ENCODE results near the gene PTPRK.
"Not testable (repeated sequence)": the region's sequence is repeated elsewhere in the genome, so short reads cannot be mapped to it uniquely, and the experiment has no call there.

The PTPRK gene

DNA sequence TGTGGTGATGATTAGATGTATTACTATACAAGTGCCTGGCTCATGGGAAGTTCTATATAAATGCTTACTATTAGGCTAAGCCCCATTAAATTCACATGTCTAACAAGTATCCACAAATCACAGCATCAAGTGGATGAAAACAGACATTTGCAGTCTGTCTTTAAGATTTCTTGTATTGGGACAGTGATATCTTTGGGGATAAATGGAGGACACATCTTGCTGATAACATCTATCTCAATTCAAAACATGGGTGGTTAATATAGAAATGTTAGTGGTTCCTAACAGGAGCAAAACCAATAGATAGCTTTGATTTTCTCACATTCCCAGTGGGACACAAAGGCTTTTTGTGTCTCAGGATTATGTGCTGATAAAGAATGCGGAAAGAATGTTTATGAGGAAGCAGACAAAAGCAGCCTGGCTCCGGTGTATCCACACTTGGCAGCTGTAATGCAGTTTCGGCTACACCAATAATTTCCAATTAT lies 29.3 kb downstream of the PTPRK start:
- DNase-seq (ENCODE audit: low read depth, low spot score): no peak

DNA sequence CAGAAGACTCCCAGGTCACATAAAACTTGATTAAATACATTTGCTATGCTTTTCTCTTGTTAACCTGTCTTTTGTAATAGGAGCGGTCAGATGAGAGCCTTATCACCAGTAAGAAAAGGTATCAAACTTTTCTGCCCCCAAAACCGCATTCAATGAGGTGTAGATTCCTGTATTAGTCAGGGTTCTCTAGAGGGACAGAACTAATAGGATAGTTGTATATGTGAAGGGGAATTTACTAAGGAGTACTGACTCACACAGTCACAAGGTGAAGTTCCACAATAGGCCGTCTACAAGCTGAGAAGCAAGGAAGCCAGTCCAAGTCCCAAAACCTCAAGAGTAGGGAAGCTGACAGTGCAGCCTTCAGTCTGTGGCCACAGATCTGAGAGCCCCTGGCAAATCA lies 32.7 kb downstream of the PTPRK start:
- no peak for DNase-seq (ENCODE audit: low read depth, low spot score)

DNA sequence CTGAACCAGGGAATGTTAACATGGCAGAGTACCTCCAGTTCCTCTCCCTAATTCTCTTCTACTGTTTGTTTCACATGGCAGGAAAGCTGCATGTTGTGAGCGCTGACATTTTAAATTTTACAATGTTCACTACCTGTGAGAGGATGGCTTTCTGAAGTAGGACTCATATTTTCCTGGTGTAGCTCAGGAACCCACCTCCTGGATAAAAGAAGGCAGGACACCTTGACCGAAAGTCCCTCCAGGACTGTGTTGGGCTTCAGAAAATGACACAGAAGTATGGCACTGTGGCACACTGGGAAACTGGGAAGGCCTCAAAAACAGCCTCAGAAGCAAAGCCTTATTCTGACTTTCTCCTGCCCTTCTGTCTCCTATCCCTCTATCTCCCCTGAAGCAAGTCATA lies 33.3 kb downstream of the PTPRK start:
- no peak for DNase-seq (ENCODE audit: low read depth, low spot score)

DNA sequence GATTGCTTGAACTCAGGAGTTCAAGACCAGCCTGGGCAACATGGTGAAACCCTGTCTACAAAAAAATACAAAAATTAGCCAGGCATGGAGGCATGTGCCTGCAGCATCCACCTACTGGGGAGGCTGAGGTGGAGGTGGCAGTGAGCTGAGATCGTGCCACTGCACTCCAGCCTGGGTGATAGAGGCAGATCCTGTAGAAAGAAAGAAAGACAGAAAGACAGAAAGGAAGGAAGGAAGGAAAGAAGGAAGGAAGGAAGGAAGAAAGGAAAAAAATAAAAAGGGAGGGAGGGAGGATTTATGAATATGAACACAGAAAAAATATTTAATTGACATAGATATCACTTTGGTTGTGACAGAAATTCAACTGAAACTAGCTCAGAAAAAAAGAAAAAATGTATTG lies 33.8 kb downstream of the PTPRK start:
- DNase-seq (ENCODE audit: low read depth, low spot score): not testable (repeated sequence)

DNA sequence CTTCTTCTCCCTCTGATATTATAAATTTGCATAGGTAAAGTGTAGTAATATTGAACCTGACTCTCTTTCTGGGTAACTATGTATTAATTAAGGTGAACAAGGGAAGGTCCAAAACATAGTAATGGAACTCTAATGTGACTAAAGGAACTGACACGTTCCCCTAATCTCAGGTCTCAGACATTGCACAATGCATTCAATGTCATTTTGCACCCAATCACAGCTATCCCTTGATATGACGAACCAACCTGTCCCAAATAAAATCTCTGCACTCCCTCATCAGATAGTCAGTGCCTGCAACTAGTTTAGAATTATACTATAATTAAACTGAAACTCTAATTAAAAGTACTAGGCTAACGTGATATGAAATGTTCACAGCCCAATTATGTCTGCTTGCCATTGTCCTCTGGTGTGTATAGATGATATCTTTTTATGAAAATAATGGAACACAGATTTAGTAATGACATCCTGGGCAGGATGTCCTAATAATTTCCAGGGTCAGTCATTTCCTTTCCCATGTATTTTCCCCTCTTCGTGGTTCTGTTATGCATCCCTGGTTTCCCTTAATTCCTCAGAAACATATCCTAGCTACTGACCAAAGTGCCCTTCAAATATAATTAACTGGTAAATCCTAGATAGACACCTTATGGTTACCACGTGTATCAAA lies 36.8 kb downstream of the PTPRK start:
- DNase-seq (ENCODE audit: low read depth, low spot score): no peak

DNA sequence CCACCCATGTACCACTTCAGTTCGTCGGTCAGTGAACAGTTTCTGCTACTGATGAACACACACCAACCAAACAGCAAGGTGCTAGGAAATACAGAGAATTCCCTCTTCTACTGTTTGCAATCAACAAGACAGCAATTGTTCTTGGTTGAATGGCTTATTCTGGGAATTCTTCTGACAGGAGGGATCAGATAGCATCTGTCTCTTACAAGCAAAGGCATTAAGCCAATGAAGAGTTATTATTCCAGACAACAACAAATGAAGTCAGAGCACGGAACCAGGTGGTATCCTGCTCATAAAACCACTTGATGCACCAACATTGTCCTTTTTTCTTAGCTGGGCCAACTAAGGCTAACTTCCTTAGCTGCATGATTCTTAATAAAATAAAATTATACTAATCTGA lies 37.8 kb downstream of the PTPRK start:
- no peak for DNase-seq (ENCODE audit: low read depth, low spot score)

DNA sequence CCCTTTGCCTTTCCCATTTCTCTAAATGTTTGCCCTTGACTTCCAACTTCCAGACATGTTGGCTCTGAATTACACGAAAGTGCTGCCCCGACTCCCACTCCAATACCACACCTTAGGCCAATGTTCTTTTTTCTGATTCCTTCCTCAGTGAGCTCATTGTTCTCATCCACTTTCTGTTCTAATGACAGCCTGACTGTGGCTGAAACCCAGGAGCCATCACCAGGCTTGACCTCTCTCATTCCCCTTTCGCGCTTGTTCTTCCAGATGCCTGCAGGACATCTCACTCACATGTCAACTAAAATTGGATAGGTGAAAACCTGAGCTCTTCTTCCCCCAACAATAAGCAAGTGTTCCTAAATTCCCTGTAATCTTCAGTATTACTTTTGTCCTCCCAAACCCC lies 40.4 kb downstream of the PTPRK start:
- no peak for DNase-seq (ENCODE audit: low read depth, low spot score)

DNA sequence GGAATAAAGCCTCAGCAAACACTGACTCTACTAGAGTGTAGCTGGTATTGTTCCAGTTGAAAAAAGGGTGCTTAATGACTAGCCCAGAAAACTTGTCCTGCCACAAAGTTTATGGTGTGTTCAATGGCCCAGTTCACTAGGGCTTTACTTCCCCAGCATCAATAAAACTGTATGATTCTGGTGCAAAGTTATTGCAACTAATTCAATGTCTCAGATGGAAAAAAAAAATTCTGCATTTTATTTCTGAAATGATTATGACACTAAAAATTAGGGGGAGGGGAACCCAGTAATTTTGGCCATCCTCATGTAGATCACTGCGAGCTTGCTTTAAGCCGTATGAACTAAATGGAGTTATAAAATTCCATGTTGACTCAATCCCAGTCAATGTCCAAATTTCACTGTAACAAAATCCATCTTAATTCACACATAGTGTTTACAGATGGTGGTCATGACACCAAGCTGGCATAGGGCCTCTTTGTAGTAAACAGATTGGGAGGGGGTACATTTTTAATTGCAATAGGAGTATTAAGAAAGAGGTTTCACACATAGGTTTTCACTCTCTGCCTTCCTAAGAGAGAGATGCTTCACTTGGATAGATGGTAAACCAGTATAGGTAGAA lies 41.2 kb downstream of the PTPRK start:
- no peak for DNase-seq (ENCODE audit: low read depth, low spot score)

DNA sequence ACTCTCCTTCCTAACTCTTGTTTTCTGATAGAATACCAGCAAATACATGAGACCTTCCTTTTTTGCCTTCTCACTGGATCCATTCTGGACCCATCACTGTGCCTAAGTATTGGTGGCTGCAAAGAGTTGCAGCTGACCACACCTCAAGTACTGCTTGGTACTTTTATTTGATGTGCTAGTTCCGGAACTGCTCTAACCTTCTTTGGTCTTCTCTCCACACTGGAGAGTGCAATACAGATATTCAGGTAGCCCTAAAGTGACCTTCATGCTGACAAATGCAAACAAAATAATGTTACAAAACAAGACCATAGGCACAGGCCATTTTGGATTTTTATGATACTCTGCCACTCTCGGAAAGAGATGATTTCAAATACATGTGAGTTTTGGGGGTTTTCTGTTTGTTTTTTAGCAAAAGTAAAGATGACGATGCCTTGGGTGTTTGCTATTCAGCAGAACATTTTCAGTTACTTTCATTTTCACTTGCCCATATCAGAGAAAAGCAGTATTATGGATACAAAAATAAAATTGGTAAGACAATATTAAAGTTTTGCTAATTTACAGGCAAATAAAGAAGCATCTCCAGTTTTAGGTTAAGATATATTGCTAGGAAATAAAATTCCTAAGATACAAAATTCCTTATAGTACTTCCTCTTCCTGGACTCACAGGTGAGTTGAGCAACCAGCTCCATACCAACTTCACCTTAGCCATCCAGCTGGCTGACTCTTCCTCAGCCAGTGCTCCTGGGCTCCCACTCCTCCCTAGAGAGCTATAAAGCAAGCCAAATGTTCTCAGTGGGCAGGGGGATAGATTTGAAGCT lies 42.0 kb downstream of the PTPRK start:
- no peak for DNase-seq (ENCODE audit: low read depth, low spot score)

DNA sequence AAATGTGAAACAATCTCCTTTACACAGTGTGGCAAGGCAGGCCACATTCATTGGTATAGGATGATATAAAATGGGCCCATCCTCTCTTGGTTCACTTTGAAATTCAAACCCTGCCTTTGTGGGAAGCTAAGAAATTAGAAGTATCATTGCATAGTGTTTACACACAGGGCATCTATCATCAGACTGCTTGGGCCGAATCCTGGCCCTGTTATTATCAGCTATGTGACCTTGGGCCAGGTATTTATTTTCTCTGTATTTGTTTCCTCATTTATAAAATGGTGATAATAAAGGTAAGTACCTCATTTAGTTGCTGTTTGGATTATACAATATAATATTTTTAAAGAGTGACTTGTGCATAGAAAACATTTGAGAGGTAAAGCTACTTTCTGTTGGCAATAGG lies 45.5 kb downstream of the PTPRK start:
- no peak for DNase-seq (ENCODE audit: low read depth, low spot score)

DNA sequence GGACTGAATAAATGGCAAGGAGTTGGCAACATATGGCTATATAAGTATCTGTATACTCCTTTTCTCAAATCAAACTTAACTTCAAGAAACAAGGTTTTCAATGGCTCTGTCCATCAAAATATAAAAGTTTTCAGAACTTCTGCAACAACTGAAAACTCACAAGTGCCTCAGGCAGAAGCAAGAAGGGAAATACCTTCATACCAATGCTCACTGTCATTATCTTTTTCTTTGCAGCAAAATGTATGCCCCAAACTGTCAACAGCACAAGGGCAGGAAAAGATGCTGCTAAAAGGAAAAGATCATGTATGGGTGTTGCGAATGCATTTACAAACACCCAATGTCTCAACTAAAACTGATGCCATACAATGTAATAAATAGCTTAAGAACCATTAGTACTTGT lies 45.9 kb downstream of the PTPRK start:
- no peak for DNase-seq (ENCODE audit: low read depth, low spot score)

DNA sequence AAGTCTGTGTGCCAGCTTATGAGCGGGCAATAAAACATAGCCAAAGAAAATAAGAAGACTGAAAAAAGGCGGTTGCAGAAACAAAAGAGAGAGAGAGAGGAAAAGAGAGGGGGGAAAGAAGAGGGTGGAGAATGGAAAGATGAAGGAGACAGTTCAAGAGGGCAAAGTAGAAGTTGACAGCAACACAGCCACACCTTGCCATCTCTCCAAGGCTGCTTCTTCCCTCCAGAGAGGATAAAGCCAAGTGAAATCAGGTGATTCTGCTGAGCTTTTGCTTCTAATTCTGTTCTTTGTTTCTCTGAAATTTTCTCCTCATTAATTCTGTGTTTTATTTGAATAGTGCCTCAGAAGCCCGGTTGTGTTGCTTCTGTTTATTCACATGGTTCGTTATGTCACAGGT lies 48.5 kb downstream of the PTPRK start:
- no peak for DNase-seq (ENCODE audit: low read depth, low spot score)

DNA sequence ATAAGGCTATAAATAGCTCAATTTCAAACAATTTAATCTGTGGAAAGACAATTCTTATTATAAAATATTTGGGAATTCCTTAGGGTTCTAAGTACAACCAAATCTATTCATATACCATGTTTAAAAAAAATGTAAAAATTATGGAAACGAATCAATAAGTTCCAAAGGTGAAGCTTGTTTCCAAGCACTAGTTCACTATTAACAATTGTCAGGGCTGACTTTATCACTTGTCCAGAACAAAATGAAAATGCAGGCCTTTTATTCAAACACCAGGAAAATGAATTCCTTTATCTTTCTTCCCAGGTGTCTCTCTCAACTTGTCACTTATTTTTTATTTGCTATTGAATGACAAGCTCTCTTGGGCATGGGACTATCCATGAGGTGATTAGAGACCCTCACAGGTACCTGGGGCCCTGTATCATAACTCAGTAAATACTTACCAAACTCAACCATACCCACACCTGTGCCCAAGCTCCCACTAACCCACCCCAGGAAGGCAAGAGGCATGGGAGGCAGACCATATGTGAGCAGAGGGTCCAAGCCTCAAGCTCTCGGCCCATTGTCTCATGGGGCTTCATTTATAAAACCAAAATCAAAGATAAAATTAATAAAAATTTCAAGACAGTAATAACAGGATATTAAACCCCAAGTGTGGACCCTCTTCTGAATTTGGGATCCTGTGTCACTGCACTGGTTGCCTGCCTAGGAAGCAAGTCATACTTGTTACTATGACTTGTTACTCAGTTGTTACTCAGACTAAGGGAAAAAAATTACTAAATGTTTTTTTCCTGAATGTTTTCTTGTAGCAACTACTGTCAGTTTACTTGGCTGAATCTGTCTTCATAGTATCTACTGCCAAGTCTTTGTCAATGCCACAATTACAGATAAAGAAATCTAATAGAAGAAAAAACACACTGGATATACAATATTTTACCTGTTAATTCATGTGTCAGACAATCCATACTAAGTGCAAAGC lies 54.7 kb downstream of the PTPRK start:
- no peak for DNase-seq (ENCODE audit: low read depth, low spot score)

DNA sequence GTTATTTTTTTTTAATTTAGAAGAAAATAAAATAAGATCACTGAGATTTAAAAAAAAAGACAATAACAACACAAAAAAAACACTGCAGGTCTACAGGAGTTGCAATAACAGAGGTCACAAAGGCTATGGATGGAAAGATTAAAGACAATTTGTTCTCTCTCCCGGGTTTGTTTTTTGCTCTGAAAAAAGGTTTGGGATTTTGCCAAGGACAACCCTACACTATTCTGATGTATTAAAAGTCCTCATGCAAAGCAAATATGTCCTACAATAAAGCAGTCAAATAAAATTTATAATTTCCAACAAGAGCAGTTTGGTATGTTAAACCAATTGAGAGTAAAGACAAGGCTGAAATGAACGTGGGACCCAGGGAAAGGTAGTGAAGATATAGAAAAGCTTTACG lies 55.6 kb downstream of the PTPRK start:
- DNase-seq (ENCODE audit: low read depth, low spot score): no peak

DNA sequence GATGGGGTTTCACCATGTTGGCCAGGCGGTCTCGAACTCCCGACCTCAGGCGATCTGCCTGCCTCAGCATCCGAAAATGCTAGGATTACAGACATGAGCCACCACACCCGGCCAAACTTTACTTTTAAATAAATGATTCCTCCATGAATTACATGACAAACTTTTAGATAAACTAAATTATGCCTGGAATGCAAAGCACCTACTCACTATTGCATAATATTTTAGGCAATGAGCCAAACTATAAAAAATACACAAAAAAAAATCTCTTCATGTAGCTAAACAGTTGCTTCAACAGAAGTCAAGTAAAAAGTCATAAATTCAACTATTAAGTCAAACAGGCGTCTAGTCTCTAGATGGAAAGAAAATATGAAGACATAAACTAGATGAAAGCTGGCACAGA lies 56.5 kb downstream of the PTPRK start:
- DNase-seq (ENCODE audit: low read depth, low spot score): no peak

DNA sequence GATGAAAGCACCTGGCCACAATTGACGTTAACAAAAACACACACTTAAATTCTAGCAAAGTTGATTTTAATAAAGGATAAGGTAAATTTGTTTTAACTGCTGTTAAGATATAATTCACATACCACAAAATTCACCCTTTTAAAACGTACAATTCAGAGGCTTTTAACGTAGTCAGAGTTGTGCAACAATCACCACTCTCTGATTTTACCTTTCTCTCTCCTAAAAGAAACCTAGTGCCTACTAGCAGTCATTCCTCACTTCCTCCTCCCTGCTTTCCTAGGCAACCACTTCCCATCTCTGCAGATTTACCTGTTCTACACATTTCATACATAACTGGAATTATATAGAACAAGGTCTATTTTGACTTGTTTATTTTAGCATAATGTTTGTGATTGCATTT lies 58.9 kb downstream of the PTPRK start:
- no peak for DNase-seq (ENCODE audit: low read depth, low spot score)

DNA sequence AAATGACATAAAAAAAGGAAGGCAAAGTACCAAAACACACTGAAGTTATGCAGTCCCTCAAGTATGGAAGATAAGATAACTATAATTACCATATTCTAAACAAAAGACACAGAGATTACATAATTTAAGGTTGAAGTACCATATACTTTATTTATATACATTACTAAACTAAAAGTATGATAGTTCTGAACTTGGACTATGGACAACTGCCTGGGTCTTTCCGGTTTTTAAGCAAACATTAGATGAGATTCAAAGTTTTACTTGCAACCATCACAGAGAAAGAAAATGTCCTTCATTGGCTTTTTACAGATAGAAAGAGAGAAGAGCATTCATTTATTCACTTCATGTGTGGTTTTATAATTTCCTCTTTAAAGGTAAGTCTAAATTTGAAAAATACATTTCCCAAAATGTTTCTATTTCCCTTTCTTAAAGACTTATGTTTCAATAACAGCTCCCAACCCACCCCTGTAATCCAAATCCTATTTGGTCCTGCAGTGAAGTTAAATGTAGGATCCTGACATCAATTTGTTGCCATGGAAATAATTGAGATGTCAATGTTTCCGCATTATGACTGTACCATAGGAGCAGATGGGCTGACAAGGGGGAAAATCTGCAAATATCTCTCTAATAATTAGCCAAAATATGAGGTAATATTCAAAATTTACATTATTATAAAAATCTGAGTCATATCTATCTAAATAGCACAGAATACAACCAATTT lies 63.7 kb downstream of the PTPRK start:
- no peak for DNase-seq (ENCODE audit: low read depth, low spot score)

DNA sequence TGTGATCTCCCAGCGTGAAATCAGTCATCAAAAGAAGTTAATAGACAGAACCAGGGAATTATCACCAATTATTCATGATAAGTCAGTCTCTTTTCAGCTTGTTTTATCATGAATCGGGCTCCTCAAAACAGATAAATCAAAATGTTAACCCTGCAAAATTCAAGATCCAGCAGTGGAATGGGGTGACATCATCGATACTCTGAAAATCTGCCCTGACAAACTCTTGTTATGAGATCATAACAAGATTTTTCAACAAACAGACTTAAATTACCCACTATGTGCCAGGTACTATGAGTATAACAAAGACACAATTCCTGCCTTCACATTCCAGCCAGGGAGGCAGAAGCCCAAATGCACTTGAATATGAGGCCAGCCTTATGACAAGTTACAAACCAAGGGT lies 64.4 kb downstream of the PTPRK start:
- DNase-seq (ENCODE audit: low read depth, low spot score): no peak

DNA sequence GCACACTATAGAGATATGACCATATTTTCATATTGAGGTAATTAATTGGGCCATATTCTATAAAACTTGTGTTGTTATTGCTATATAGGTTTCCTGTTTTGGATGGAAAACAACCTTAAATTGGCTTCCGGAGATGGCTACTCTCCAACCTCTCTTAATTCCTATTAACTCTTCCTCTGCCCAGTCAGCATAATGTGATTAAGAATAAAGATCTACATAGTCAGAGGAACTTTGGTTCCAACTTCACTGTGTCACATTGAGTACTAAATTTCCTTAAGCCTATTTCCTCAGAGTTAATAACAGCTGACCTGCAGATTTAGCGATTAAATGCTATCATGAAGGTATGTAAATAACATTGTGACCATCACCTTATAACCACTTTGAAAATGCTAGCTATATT lies 67.7 kb downstream of the PTPRK start:
- DNase-seq (ENCODE audit: low read depth, low spot score): no peak

DNA sequence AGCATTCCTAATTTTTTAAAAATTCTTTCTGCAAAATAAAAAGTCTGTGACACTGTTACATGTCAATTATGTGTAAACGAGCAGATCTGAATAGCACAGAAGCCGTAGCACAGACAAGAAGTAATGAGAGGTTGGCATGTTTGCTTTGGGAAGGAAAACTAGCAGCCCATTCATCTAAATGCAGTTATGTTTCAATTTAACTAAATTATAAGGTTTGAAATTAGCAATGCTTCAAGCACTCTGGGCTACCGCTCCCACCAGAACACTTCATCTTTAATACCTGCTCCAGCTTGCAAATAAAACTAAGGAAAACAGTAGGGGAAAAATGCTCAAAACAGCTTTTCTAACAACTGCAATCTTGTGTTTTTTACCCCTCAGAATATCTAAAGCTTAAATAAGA lies 73.9 kb downstream of the PTPRK start:
- DNase-seq (ENCODE audit: low read depth, low spot score): no peak

DNA sequence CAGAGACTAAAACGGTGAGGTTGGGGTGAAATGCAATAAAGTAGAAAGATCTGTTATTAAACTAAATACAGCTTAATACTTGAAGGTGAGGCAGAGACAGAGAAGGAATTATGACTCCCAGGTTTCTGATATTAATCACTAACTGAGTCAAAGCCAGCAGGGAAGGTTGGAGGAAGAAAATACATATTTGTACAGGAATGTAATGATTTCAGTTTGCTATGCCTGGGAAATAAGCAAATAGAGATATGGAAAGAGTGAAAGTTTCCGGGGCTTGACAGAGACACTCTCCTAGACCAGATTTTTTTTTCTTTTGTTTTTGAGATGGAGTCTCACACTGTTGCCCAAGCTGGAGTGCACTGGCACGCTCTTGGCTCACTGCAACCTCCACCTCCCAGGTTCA lies 76.8 kb downstream of the PTPRK start:
- no peak for DNase-seq (ENCODE audit: low read depth, low spot score)

Measured in activated naive CD8-positive, alpha-beta T cell treated with anti-CD3 and anti-CD28 coated beads, Interleukin-2, amount 50 U/mL, for 16 hours (primary cell).